Measurements from ENCODE around the gene CNPPD1. TPM values are rescaled to one million over a fixed set of nuclear protein-coding genes. Genes with fewer than 3 reads are reported as not detected.
A peak's percentile ranks its signal among the peaks of the same experiment; 100 is the strongest.
"Not testable (repeated sequence)": the region's sequence is repeated elsewhere in the genome, so short reads cannot be mapped to it uniquely, and the experiment has no call there.

The CNPPD1 gene
- polyA plus RNA-seq, 3 donors: 71.7 to 79.7 (median 78.6) TPM

GRCh38 chr2:219210886-219211362 is 34.2 kb upstream of the CNPPD1 start:
- DNase-seq: no peak

- DNase-seq: no peak
These were observed 33.6 kb upstream of the CNPPD1 start for GRCh38 chr2:219210196-219210885.

- DNase-seq: no peak
These were observed 32.8 kb upstream of the CNPPD1 start for GRCh38 chr2:219209236-219210195.

- no peak for DNase-seq
These were observed 31.4 kb upstream of the CNPPD1 start for GRCh38 chr2:219207884-219208740.

GRCh38 chr2:219207134-219207883 is 30.6 kb upstream of the CNPPD1 start:
- no peak for DNase-seq

- DNase-seq: peak; percentile 96
These were observed 29.8 kb upstream of the CNPPD1 start, which contains the start of gene ZFAND2B for GRCh38 chr2:219206328-219207133. Gene ZFAND2B (plus strand): TSS chr2:219206782. CDS start chr2:219206988, 206 bp downstream.

DNA sequence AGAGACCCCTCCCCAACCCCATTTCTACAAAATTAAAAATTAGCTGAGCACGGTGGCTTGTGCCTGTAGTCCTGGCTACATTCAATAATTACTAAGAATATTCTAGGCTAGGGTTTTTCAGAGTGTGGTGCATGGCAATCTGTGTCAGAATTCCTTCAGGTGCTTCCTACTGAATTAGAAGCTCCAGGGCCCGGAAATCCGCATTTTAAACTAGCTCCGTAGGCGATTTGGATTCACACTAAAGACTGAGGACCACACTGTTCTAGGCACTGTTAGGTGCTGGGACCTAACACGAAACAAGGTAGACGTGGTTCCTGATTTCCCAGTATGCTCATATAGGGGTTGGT is 29.2 kb upstream of the CNPPD1 start:
- no peak for DNase-seq

DNA sequence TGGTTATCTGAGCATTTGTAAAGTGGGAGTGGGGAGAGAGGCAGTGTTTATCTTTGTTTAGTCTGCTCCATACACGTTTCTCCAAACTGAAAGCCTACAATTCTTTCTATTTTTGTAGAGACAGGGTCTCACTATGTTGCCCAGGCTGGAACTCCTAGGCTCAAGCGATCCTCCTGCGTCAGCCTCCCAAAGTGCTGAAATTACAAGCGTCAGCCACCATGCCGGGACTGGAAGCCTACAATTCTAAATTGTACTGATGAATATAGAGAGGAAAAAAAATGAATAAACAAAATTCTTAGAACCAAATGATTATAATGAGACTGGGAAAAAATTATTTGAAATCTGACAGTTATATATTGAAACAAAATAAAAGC is 28.4 kb upstream of the CNPPD1 start:
- DNase-seq: no peak

DNA sequence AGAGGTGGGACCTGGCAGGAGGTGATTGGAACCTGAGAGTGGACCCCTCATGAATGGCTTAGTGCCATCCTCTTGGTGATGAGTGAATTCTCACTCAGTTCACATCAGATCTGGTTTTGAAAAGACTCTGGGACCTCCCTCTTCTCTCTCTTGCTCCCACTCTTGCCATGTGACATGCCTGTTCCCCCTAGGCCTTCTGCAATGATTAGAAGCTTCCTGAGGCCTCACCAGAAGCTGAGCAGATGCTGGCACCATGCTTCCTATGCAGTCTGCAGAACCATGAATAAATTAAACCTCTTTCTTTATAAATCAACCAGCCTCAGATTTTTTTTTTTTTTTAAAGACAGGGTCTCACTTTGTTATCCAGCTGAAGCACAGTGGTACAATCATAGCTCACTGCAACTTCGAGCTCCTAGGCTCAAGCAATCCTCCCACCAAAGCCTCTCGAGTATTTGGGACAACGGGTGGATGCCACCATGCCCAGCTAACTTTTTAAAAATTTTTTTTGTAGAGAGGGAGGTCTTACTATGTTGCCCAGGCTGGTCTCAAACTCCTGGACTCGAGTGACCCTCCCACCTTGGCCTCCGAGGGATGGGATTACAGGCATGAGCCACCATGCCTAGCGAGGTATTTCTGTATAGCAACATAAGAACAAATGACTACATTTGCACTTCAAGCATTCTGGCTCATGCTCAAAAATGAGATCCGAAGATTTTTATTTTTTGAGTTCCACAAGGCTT is 27.9 kb upstream of the CNPPD1 start:
- DNase-seq: no peak

GRCh38 chr2:219201331-219201730 is 24.6 kb upstream of the CNPPD1 start:
- not testable (repeated sequence) for DNase-seq

DNA sequence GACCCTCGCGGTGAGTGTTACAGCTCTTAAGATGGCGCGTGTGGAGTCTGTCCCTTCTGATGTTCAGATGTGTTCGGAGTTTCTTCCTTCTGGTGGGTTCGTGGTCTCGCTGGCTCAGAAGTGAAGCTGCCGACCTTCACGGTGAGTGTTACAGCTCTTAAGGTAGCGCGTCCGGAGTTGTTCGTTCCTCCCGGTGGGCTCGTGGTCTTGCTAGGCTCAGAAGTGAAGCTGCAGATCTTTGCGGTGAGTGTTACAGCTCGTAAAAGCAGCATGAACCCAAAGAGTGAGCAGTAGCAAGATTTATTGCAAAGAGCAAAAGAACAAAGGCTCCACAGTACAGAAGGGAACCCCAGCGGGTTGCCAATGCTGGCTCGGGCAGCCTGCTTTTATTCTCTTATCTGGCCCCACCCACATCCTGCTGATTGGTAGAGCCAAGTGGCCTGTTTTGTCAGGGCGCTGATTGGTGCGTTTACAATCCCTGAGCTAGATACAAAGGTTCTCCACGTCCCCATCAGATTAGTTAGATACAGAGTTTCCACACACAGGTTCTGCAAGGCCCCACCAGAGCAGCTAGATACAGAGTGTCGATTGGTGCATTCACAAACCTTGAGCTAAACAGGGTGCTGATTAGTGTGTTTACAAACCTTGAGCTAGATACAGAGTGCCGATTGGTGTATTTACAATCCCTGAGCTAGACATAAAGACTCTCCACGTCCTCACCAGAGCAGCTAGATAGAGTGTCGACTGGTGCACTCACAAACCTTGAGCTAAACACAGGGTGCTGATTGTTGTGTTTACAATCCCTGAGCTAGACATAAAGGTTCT is 24.0 kb upstream of the CNPPD1 start:
- DNase-seq: not testable (repeated sequence)

- DNase-seq: no peak
These were observed 22.9 kb upstream of the CNPPD1 start for GRCh38 chr2:219199470-219200211.

- DNase-seq: no peak
These were observed 22.2 kb upstream of the CNPPD1 start for GRCh38 chr2:219198974-219199373.

DNA sequence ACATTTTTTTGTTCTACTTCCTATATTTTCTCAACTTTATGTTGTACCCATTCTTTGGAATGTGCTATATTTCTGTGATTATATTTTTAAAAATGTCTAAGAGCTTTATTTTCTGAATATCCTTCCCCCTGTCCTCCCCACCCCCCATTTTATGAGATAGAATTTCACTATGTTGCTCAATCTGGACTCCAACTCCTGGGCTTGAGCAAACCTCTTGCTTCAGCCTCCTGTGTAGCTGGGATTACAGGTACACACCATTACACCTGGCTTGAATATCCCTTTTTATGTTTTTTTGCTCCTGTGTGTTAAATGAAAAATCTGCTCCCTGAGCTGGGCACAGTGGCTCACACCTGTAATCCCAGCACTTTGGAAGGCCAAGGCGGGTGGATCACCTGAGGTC is 20.7 kb upstream of the CNPPD1 start:
- no peak for DNase-seq

DNA sequence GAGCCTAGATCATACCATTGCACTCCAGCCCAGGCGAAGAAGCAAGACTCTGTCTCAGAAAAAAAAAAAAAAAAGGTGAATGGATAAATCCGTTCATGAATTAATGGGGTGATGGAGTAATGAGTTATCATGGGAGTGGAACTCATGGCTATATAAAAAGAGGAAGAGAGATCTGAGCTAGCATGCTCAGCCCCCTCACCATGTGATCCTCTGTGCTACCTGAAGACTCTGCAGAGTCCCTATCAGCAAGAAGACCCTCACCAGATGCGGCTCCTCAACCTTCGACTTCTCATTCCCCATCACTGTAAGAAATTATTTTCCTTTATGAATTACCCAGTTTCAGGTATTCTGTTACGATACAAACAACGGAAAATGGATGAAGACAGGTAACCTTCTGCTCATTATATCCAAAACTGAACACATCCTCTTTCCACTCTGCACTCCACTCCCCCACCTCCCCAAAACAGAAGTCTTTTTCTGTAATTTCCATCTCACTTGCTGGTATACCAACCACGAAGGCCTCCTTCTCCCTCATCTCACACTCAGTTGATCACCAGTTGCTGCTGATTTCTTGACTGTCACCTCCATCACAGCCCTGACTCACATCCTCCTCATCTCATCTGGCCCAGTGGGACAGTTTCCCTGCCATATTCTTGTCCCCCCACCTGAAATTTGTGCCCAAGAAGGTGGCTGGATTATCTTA is 10.2 kb upstream of the CNPPD1 start:
- DNase-seq: no peak

GRCh38 chr2:219184121-219184520 is 7.4 kb upstream of the CNPPD1 start:
- DNase-seq: no peak

DNA sequence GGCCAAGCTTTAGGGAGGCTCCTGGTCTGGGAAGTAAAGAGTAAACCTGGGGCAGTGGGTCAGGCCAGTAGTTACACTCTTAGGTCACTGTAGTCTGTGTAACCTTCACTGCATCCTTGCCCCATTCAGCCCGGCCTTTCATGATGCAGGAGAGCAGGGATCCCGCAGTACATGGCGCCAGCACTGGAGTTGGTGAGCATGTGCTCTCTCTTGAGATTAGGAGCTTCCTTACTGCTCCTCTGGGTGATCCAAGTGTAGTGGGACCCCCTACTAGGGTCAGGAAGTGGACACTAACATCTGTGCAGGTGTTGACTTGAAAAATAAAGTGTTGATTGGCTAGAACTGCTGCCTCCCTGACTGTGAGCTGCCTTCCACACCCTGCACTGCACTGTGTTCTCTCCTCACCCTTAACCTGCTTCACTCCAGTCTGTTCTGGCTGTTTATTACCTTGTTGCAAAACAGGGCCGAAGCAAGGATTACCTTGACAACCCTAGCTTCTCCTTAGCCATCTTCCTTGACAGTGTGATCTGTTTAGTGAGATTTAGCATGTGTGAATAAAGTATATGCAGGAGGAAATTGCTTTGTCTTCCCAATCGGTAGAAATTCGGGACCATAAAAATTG is 6.5 kb upstream of the CNPPD1 start:
- no peak for DNase-seq
